RPMI7951 (cell line): ENCODE measurements around the gene NOL7. TPM values are rescaled to one million over a fixed set of nuclear protein-coding genes. Genes with fewer than 3 reads are reported as not detected.

Experiments
- DNase-seq: peaks from one replicate; pipeline ENCODE4 v3.0.0-alpha.2; 2012; ENCODE audit warnings: low read depth
- total RNA-seq: library from RNA; depleted of rRNA; stranded (reverse); fragments of >200 nt; shearing (Covaris generic); gene quantifications from 2 replicates; pipeline ENCODE4 v1.2.3, GENCODE V29; 2014; rRNA removed

The NOL7 gene
- total RNA-seq = 89.5 and 108 TPM in 2 replicates

GRCh38 chr6:13614926-13615791 is at the start of gene NOL7:
NOL7 (plus strand) TSS chr6:13615335; CDS start chr6:13615359, 24 bp downstream.
- DNase-seq = peak; percentile 97

- no peak for DNase-seq
Observed at GRCh38 chr6:13565921-13566320, 49.2 kb upstream of the NOL7 start.

DNA sequence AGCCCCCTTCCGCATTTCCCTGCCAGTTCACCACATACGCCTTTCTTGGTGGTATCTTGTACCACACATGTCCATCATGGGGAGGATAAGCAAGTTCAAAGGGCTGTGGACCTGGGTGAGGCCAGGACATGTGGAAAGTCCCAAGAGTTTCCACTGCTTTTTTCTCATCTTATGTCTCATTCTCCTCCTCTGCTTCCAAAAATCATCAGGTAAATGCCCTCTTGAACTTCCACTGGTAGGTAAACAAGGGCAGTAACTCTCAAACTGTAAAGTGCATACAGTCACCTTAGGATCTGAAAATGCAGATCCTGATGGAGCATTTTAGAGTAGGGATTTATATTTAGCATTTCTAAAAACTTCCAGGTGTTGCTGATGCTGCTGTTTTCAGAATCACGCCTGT is 48.6 kb upstream of the NOL7 start:
- DNase-seq = no peak

GRCh38 chr6:13568970-13569369 is 46.2 kb upstream of the NOL7 start:
- DNase-seq = no peak

DNA sequence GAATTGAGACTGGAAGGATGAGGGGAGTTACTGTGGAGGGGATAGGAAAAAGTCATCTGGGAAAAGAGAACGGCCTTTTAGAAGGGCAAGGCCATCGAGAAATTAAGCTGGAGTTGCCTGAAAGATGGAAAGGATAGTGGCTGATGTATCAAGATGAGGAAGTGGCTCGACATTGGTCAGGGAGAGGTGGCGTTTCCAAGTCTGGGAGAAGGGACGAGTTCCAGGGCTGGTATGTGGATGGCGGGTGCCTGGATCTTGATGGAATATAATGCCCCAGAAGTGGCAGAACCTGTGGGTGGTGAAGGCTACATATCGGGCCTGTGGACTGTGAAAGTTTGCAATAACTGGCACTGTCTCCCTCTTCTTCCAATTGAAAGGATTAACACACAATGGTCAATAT is 42.9 kb upstream of the NOL7 start:
- no peak for DNase-seq

- DNase-seq = no peak
Observed at GRCh38 chr6:13572951-13573654, 42.0 kb upstream of the NOL7 start.

GRCh38 chr6:13573669-13574110 is 41.4 kb upstream of the NOL7 start:
- DNase-seq = peak; percentile 65

GRCh38 chr6:13574149-13574570 is 41.0 kb upstream of the NOL7 start:
- peak; percentile 90 for DNase-seq

GRCh38 chr6:13574571-13575376 is 40.4 kb upstream of the NOL7 start, which contains the start of gene SIRT5:
SIRT5 (plus strand) TSS chr6:13574601; CDS start chr6:13584111, 9,510 bp downstream.
- DNase-seq = peak; percentile 82

- DNase-seq = no peak
Observed at GRCh38 chr6:13575377-13575775, 39.8 kb upstream of the NOL7 start.

GRCh38 chr6:13576017-13576416 is 39.1 kb upstream of the NOL7 start:
- no peak for DNase-seq

GRCh38 chr6:13577926-13578325 is 37.2 kb upstream of the NOL7 start:
- DNase-seq = no peak

GRCh38 chr6:13579911-13580310 is 35.2 kb upstream of the NOL7 start:
- no peak for DNase-seq

GRCh38 chr6:13581700-13582229 is 33.4 kb upstream of the NOL7 start:
- no peak for DNase-seq

DNA sequence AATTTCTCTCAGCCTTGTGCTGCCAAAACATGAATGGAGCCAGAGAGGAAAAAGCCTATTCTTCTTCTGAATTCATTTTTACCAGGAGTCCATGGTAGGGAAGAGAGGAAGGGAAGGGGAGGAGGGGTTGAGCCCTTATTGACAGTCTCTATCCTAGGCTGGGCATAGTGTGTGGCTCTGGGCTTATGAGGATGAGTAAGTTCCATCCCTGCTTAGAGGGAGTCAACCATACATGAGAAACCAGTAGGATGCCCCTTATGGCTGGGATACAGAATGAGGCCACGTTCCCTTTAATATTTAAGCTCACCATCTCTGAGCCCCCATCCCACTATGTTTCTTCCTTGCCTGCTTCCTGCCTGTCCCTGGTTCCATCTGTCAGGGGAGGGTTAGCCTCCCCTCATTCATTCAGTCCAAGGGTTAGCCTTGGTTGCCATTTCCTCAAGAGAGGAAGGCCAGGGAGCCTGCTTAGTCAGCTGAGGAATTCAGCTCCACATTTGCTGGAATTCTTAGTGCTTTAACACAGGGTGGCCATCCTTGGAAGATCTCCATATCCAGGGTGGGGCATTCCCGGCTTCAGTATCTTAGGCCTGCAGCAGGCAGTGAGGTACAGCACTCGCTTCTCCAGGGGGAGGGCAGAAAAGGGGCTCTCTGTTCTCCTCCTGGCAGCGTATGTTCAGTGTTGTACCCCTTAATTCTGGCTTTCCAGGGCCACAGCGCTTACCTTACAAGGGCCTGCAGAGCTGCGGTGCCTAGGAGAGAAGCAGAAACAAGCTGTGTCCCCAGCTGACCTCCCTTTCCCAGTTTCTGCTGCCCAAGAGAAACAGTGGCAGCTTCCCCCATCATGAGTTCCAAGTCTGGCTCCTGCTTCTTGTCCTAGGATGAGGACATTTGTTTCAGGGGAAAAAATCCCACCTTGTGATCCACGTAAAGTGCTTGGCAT is 28.3 kb upstream of the NOL7 start:
- no peak for DNase-seq

- DNase-seq = no peak
Observed at GRCh38 chr6:13589801-13590200, 25.3 kb upstream of the NOL7 start.

- no peak for DNase-seq
Observed at GRCh38 chr6:13590574-13591153, 24.5 kb upstream of the NOL7 start.

DNA sequence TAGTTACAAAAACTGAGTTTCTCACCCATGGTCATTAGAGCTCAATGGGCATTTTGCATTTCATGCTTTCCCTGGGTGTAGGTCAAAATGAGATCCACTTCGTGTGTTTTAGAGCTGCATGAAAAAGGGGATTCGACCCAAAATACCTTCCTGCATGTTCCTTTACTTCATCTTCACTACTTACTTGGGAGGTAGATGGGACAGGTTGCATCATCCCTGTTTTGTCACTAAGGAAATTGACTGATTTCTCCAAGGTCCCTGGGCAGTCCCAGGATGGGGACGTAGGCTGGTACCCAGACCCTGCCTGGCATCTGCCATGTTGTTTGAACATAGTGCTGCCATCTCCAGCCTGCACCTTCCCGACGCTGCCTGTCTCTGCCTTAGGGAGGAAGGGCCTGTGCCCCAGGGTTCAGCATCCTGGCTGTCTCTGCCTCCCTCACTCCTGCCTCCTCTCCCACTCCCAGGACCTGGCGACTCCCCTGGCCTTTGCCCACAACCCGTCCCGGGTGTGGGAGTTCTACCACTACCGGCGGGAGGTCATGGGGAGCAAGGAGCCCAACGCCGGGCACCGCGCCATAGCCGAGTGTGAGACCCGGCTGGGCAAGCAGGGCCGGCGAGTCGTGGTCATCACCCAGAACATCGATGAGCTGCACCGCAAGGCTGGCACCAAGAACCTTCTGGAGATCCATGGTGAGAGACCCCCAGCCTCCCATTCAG is 23.8 kb upstream of the NOL7 start:
- DNase-seq = no peak

DNA sequence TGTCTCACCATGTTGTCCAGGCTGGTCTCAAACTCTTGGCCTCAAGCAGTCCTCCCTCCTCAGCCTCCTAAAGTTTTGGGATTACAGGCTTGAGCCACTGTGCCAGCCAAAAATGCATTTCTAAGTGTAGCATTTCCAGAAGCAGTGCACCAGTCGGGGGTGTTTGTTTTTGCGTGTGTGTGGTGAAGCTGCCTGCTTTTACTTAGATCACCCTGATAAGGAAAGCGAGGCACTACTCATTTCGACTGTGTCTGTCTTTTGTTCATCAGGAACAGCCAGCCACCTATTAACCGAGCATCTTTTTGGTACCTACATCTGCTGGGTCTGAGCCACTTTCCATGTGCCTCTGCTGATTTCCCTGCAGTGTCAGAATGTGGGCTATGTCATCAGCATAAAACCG is 22.0 kb upstream of the NOL7 start:
- DNase-seq = no peak

- DNase-seq = no peak
Observed at GRCh38 chr6:13593720-13594119, 21.4 kb upstream of the NOL7 start.
